ENCODE measurements around the gene YBX2. TPM values are rescaled to one million over a fixed set of nuclear protein-coding genes. Genes with fewer than 3 reads are reported as not detected.

The YBX2 gene
- total RNA-seq, 2 donors from 2014 or later = 0.26 to 1.3 TPM

DNA sequence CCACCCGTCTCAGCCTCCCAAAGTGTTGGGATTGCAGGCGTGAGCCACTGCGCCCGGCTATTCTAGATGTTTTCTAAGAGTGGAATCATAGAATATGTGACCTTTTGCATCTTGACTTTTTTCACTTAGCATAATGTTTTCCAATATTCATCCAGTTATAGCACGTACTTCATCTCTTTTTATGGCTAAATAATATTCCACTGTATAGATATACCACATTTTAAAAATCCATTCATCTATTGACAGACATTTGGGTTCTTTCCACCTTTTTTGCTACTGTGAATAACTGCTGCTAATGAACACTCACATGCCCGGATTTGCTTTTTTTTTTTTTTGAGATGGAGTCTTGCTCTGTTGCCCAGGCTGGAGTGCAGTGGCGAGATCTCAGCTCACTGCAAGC lies 9.7 kb upstream of the YBX2 start:
- WGBS, 2 donors = 89 to 90% methylated on average over 7 of the region's 7 CpGs
- TF ChIP-seq POLR2A (IDR thresholded peaks at IDR 0.05) = no peak
- TF ChIP-seq CTCF (IDR thresholded peaks at IDR 0.05) = no peak
- no peak overlapping the region for H3K4me3 ChIP-seq
- intact Hi-C loops (cut with DNase I) = no loop called here
- H3K36me3 ChIP-seq (replicated peaks in 1 of 2; ENCODE audit: insufficient read depth in 1 of 2, low read depth in 2 of 2) = no peaks in the 10 kb centered on the region
- ATAC-seq (no peak), DNase-seq (no peak)
- no peaks in the 10 kb centered on the region for H3K9me3 ChIP-seq
- no peaks in the 10 kb centered on the region for H3K27me3 ChIP-seq
- no peak overlapping the region for H3K27ac ChIP-seq
- H3K4me1 ChIP-seq = peaks cover 9% of the 10 kb centered on the region

DNA sequence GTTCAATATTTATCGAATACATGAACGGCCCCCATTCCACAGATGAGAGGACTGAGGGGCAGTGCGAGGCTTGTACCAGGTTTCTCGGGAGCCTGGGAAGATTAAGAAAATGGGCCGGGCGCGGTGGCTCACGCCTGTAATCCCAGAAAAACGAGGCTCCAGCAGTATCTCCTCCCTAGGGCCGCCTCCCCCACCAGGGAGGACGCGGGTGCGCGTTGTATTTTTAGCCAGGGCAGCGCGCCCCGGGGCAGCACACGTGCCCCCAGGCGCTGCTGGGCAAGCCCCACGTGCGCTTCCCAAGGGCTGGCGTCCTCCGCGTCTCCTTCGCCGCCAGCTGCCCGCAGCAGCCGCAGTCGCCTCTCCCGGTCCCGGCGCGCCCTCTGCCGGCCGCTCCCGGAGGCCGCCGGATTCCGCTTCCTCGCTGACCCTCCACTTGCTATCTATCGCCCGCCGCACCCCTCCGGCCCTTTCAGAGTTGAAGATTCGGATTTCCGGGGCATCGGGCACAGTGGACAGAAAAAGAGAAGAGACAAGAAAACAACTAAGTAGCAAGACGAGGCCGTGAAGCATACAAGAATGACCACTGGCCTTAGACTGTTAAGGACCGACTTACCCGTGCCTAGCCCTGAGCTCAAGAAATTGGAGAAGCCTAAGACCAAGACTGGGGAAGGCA lies 1.9 kb upstream of the YBX2 start:
- Histone ChIP-seq H3K36me3 (replicated peaks in 1 of 2; ENCODE audit: insufficient read depth in 1 of 2, low read depth in 2 of 2) (no peaks in the 10 kb centered on the region), H3K9me3 (no peaks in the 10 kb centered on the region), H3K27ac (no peak overlapping the region), H3K27me3 (no peaks in the 10 kb centered on the region), H3K4me3 (no peak overlapping the region), H3K4me1 (peaks cover 32% of the 10 kb centered on the region)
- ATAC-seq = peak; percentile 84
- intact Hi-C loops (cut with DNase I) = no loop called here
- peak; percentile 82 to 84 (median 84) for DNase-seq
- WGBS, 2 donors = 5 to 9% methylated on average over 33 to 49 of the region's 51 CpGs
- TF ChIP-seq CTCF (IDR thresholded peaks at IDR 0.05) (peak; percentile 89 to 97 (median 96)), POLR2A (IDR thresholded peaks at IDR 0.05) (no peak)

DNA sequence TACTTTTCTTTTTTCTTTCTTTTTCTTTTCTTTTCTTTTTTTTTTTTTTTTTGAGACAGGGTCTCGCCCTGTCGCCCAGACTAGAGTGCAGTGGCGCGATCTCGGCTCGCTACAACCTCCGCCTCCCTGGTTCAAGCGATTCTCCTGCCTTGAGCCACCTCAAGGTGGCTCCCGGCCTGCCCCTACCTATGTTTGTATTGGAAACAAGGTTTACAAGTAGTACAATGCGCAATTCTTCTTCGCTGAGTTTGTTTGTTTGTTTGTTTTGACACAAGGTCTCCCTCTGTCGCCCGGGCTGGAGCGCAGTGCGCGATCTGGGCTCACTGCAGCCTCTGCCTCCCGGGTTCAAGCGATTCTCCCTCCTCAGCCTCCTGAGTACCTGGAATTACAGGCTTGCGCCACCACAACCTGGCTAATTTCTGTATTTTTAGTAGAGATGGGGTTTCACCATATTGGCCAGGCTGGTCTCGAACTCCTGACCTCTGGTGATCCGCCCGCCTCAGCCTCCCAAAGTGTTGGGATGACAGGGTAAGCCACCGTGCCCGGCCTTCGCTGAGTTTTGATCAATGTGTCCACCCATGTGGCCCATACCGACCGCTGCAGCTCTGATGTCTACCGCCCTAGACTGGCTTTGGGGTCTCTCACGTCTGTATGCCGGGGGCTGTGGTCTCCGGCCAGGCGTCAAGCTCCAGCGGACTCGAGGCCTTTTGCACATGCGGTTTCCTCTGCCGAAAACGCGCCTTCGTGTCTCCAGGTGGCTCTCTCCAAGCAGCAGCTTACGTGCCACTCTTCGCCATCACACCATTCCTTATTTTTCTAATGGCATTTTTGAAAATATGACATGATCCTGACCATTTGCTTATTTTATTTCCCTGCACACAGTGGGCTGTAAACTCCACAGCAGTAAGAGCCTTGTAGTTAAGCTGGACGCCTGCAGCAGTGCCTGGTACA lies 1.1 kb upstream of the YBX2 start:
- Histone ChIP-seq H3K27ac (no peak overlapping the region), H3K9me3 (no peaks in the 10 kb centered on the region), H3K36me3 (replicated peaks in 1 of 2; ENCODE audit: insufficient read depth in 1 of 2, low read depth in 2 of 2) (no peaks in the 10 kb centered on the region), H3K4me1 (peaks cover 32% of the 10 kb centered on the region), H3K27me3 (no peaks in the 10 kb centered on the region), H3K4me3 (no peak overlapping the region)
- no peak for ATAC-seq
- WGBS, 2 donors = 64 to 66% methylated on average over 38 to 42 of the region's 42 CpGs
- DNase-seq = no peak
- TF ChIP-seq POLR2A (IDR thresholded peaks at IDR 0.05) (no peak), CTCF (IDR thresholded peaks at IDR 0.05) (peak in 1 of 7 experiments; percentile 23)
- intact Hi-C loops (cut with DNase I) = no loop called here

- intact Hi-C loops (cut with DNase I) = no loop called here
- ATAC-seq (no peak), DNase-seq (peak; percentile 46 to 74 (median 49))
- Histone ChIP-seq H3K4me1 (peaks cover 32% of the 10 kb centered on the region), H3K9me3 (no peaks in the 10 kb centered on the region), H3K36me3 (replicated peaks in 1 of 2; ENCODE audit: insufficient read depth in 1 of 2, low read depth in 2 of 2) (no peaks in the 10 kb centered on the region), H3K4me3 (no peak overlapping the region), H3K27me3 (no peaks in the 10 kb centered on the region), H3K27ac (no peak overlapping the region)
- no peak for TF ChIP-seq CTCF (IDR thresholded peaks at IDR 0.05)
- TF ChIP-seq POLR2A (IDR thresholded peaks at IDR 0.05) = peak in 1 of 3 donors; percentile 6
- 12 to 20% methylated on average over 1 to 32 of the region's 75 CpGs for WGBS, 2 donors
These were observed 424 bp downstream of the YBX2 start for GRCh38 chr17:7293816-7294613.

Measured in body of pancreas (tissue), 4 donors.